WTC11 (cell line): ENCODE data around the gene GINS1. TPM values are rescaled to one million over a fixed set of nuclear protein-coding genes. Genes with fewer than 3 reads are reported as not detected.
A peak's percentile ranks its signal among the peaks of the same experiment; 100 is the strongest.

Experiments used
- ATAC-seq: fragments of 200-7000 bp; cut with Tn5 transposase; 2 replicates; pipeline ENCODE4 v1.10.0; 2021; ENCODE audit warnings: mild to moderate bottlenecking, moderate library complexity
- CTCF ChIA-PET: fragments of 300-600 bp; sonication (Branson Sonifier 250); formaldehyde crosslinking; loops from one replicate; lab custom pipeline; 2021; ENCODE audit warnings: antibody characterized with exemption; lab: Charles Lee
- POLR2A ChIA-PET: fragments of 350-600 bp; sonication (Branson Sonifier 250); formaldehyde crosslinking; loops from one replicate; lab custom pipeline; 2021; ENCODE audit warnings: antibody characterized with exemption; lab: Charles Lee
- DNase-seq: peaks from one replicate; pipeline ENCODE4 v3.0.0; 2021; ENCODE audit warnings: low spot score
- H3K27ac Mint-ChIP-seq: 2 replicates; pipeline ENCODE4 v1.8.0; 2021; ENCODE audit warnings: mixed read lengths
- H3K27me3 Mint-ChIP-seq: 2 replicates; pipeline ENCODE4 v1.8.0; 2021; ENCODE audit warnings: low read depth, mild to moderate bottlenecking, moderate library complexity, mixed read lengths
- H3K36me3 Mint-ChIP-seq: 2 replicates; pipeline ENCODE4 v1.8.0; 2021; ENCODE audit warnings: mixed read lengths
- H3K4me1 Mint-ChIP-seq: 2 replicates; pipeline ENCODE4 v1.8.0; 2022; ENCODE audit warnings: mixed read lengths
- H3K4me3 Mint-ChIP-seq: 2 replicates; pipeline ENCODE4 v1.8.0; 2021; ENCODE audit warnings: mild to moderate bottlenecking, moderate library complexity, mixed read lengths
- H3K9me3 Mint-ChIP-seq: 2 replicates; pipeline ENCODE4 v1.8.0; 2021; ENCODE audit warnings: mixed read lengths
- AR ChIP-seq: fragments of 250-450 bp; sonication (Bioruptor Pico); IDR thresholded peaks from 2 replicates; pipeline ENCODE4 v1.9.0; 2021; ENCODE audit warnings: mild to moderate bottlenecking
- ATF3 ChIP-seq: sonication (generic); formaldehyde crosslinking; conservative IDR thresholded peaks from 2 replicates; pipeline ENCODE4 v1.8.1; 2022; ENCODE audit warnings: mild to moderate bottlenecking, missing genetic modification reagents
- CTCF ChIP-seq: fragments of 200-600 bp; IDR thresholded peaks from 2 replicates; pipeline ENCODE4 v1.8.0; 2022; ENCODE audit warnings: antibody characterized with exemption
- ERG ChIP-seq: fragments of 250-450 bp; sonication (Bioruptor Pico); IDR thresholded peaks from 2 replicates; pipeline ENCODE4 v1.8.0; 2021; ENCODE audit warnings: mild to moderate bottlenecking
- FOXJ3 ChIP-seq: sonication (generic); formaldehyde crosslinking; IDR thresholded peaks from 2 replicates; pipeline ENCODE4 v1.9.0; 2021; ENCODE audit warnings: missing genetic modification reagents, mild to moderate bottlenecking, borderline replicate concordance
- IRF1 ChIP-seq: sonication (generic); formaldehyde crosslinking; IDR thresholded peaks from 2 replicates; pipeline ENCODE4 v1.8.0; 2023; ENCODE audit warnings: missing genetic modification reagents
- JAZF1 ChIP-seq: fragments of 250-450 bp; sonication (Bioruptor Pico); IDR thresholded peaks from 2 replicates; pipeline ENCODE4 v1.9.0; 2021; ENCODE audit warnings: moderate library complexity, mild to moderate bottlenecking, inconsistent platforms
- KAT7 ChIP-seq: sonication (generic); formaldehyde crosslinking; IDR thresholded peaks from 2 replicates; pipeline ENCODE4 v1.8.1; 2023; ENCODE audit warnings: missing genetic modification reagents, mild to moderate bottlenecking, borderline replicate concordance
- MXD4 ChIP-seq: fragments of 250-450 bp; sonication (Bioruptor Pico); IDR thresholded peaks from 2 replicates; pipeline ENCODE4 v1.8.0; 2021; ENCODE audit warnings: mild to moderate bottlenecking, moderate library complexity, borderline replicate concordance
- NFATC4 ChIP-seq: fragments of 250-450 bp; sonication (Bioruptor Pico); IDR thresholded peaks from 2 replicates; pipeline ENCODE4 v1.9.0; 2021; ENCODE audit warnings: mild to moderate bottlenecking
- NFYB ChIP-seq: sonication (generic); formaldehyde crosslinking; conservative IDR thresholded peaks from 2 replicates; pipeline ENCODE4 v1.8.0; 2022; ENCODE audit warnings: low read depth, missing genetic modification reagents
- PRDM15 ChIP-seq: sonication (generic); formaldehyde crosslinking; IDR thresholded peaks from 2 replicates; pipeline ENCODE4 v1.8.0; 2022; ENCODE audit warnings: missing genetic modification reagents
- PREB ChIP-seq: sonication (generic); formaldehyde crosslinking; IDR thresholded peaks from 2 replicates; pipeline ENCODE4 v1.8.1; 2022; ENCODE audit warnings: mild to moderate bottlenecking, missing genetic modification reagents, moderate library complexity, borderline replicate concordance
- PRRX2 ChIP-seq: fragments of 250-450 bp; sonication (Bioruptor Pico); IDR thresholded peaks from 2 replicates; pipeline ENCODE4 v1.8.0; 2021; ENCODE audit warnings: mild to moderate bottlenecking
- SOX15 ChIP-seq: fragments of 250-450 bp; sonication (Bioruptor Pico); IDR thresholded peaks from 2 replicates; pipeline ENCODE4 v1.9.0; 2021; ENCODE audit warnings: mild to moderate bottlenecking
- TEAD4 ChIP-seq: sonication (generic); formaldehyde crosslinking; IDR thresholded peaks from 2 replicates; pipeline ENCODE4 v1.8.0; 2022; ENCODE audit warnings: mild to moderate bottlenecking, missing genetic modification reagents
- USF1 ChIP-seq: sonication (generic); formaldehyde crosslinking; IDR thresholded peaks from 2 replicates; pipeline ENCODE4 v1.8.0; 2022; ENCODE audit warnings: mild to moderate bottlenecking, missing genetic modification reagents
- ZMAT4 ChIP-seq: fragments of 250-450 bp; sonication (Bioruptor Pico); IDR thresholded peaks from 2 replicates; pipeline ENCODE4 v1.9.0; 2021; ENCODE audit warnings: mild to moderate bottlenecking
- ZNF416 ChIP-seq: fragments of 250-450 bp; sonication (Bioruptor Pico); IDR thresholded peaks from 2 replicates; pipeline ENCODE4 v1.9.0; 2021; ENCODE audit warnings: mild to moderate bottlenecking, inconsistent platforms
- ZSCAN18 ChIP-seq: fragments of 250-450 bp; sonication (Bioruptor Pico); IDR thresholded peaks from 2 replicates; pipeline ENCODE4 v2.1.2; 2022; ENCODE audit warnings: mild to moderate bottlenecking, moderate library complexity
- total RNA-seq: library from RNA; stranded (reverse); gene quantifications from 3 replicates; pipeline ENCODE4 v1.2.3, GENCODE V29; 2021

Gene GINS1
- total RNA-seq, 1 experiment from 2014 or later, result 70.4 TPM

- no peak for TF ChIP-seq CTCF
- no peak for TF ChIP-seq PREB
- no peak for TF ChIP-seq USF1
- TF ChIP-seq ZSCAN18 (CRISPR knock-in tag), result no peak
- TF ChIP-seq FOXJ3 (CRISPR knock-in tag), result no peak
- no peak for TF ChIP-seq NFYB (CRISPR knock-in tag)
- no peak for TF ChIP-seq PRRX2 (CRISPR knock-in tag)
These were observed 73.9 kb downstream of the GINS1 start (continued) for GRCh38 chr20:25481235-25481917.

- Mint-ChIP-seq H3K9me3 (no peaks in the 10 kb centered on the region), H3K27ac (peak overlapping the region; percentile 65; the same call in 1 of the 2 replicates), H3K4me1 (peaks cover 7% of the 10 kb centered on the region), H3K27me3 (no peaks in the 10 kb centered on the region), H3K4me3 (no peak overlapping the region), H3K36me3 (peaks cover 41% of the 10 kb centered on the region)
- DNase-seq (no peak), ATAC-seq (no peak)
- ChIA-PET CTCF (interaction anchor here (1.2 to 2.7 kb wide), 2 partner anchors 11 to 50 kb away, joined by 3 to 13 read pairs; no protein-coding TSS in a partner anchor), POLR2A (no interaction called here)
- TF ChIP-seq AR (CRISPR knock-in tag) (no peak), PRDM15 (CRISPR knock-in tag) (no peak), SOX15 (CRISPR knock-in tag) (no peak), PRRX2 (CRISPR knock-in tag) (no peak), NFATC4 (no peak), ERG (no peak), NFYB (CRISPR knock-in tag) (no peak), KAT7 (CRISPR knock-in tag) (no peak), ZNF416 (CRISPR knock-in tag) (no peak), ATF3 (CRISPR knock-in tag) (no peak), MXD4 (CRISPR knock-in tag) (no peak), TEAD4 (CRISPR knock-in tag) (no peak), ZMAT4 (CRISPR knock-in tag) (no peak), IRF1 (CRISPR knock-in tag) (no peak), JAZF1 (no peak)
These were observed 74.4 kb downstream of the GINS1 start for GRCh38 chr20:25481918-25482253.
